Osteocyte (in vitro differentiated cells): ENCODE data around the gene ZCCHC10. TPM values are rescaled to one million over a fixed set of nuclear protein-coding genes. Genes with fewer than 3 reads are reported as not detected.
"Not testable (repeated sequence)": the region's sequence is repeated elsewhere in the genome, so short reads cannot be mapped to it uniquely, and the experiment has no call there.

Experiments
- DNase-seq: peaks from one replicate; pipeline ENCODE4 v3.0.0; 2021; ENCODE audit warnings: mixed read lengths; ENCODE audit not compliant: unreplicated experiment; ENCODE audit errors: extremely low spot score
- H3K27ac Mint-ChIP-seq: one replicate; pipeline ENCODE4 v1.8.0; 2021; ENCODE audit warnings: mild to moderate bottlenecking, mixed read lengths; ENCODE audit not compliant: unreplicated experiment
- H3K27me3 Mint-ChIP-seq: one replicate; pipeline ENCODE4 v1.8.0; 2021; ENCODE audit warnings: mixed read lengths; ENCODE audit not compliant: unreplicated experiment
- H3K36me3 Mint-ChIP-seq: one replicate; pipeline ENCODE4 v1.8.0; 2021; ENCODE audit warnings: mixed read lengths; ENCODE audit not compliant: unreplicated experiment
- H3K4me1 Mint-ChIP-seq: one replicate; pipeline ENCODE4 v1.8.0; 2021; ENCODE audit warnings: mixed read lengths; ENCODE audit not compliant: unreplicated experiment
- H3K4me3 Mint-ChIP-seq: one replicate; pipeline ENCODE4 v1.8.0; 2021; ENCODE audit warnings: mild to moderate bottlenecking, moderate library complexity, mixed read lengths; ENCODE audit not compliant: unreplicated experiment
- H3K9me3 Mint-ChIP-seq: one replicate; pipeline ENCODE4 v1.8.0; 2021; ENCODE audit warnings: mixed read lengths; ENCODE audit not compliant: unreplicated experiment
- total RNA-seq: library from RNA; stranded (reverse); gene quantifications from 2 replicates; pipeline ENCODE4 v1.2.1, GENCODE V29; 2021
- TF ChIP-seq, protein P1 (sequence below): fragments of 200-600 bp; sonication (generic); IDR thresholded peaks from 2 replicates; pipeline ENCODE4 v1.5.0; 2021; ENCODE audit warnings: antibody characterized with exemption, mild to moderate bottlenecking, moderate library complexity

ZCCHC10 gene
- total RNA-seq, 1 donor from 2014 or later: 21.0 TPM

DNA sequence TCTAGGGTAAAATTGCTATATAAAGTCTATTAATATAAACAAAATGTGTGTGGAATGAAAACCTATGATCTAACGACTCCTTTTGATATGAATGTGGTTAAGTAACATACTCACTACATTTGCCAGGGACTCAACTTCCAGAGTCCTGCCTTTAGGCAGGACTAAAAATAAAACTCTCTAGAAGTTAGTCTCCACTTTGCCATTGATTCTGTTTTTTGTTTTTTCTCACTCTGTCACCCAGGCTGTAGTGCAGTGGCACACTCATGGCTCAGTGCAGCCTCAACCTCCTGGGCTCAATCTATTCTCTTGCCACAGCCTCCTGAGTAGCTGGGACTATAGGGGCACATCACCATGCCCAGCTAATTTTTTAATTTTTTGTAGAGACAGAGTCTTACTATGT is 30.0 kb downstream of the ZCCHC10 start:
- TF ChIP-seq, protein P1, sequence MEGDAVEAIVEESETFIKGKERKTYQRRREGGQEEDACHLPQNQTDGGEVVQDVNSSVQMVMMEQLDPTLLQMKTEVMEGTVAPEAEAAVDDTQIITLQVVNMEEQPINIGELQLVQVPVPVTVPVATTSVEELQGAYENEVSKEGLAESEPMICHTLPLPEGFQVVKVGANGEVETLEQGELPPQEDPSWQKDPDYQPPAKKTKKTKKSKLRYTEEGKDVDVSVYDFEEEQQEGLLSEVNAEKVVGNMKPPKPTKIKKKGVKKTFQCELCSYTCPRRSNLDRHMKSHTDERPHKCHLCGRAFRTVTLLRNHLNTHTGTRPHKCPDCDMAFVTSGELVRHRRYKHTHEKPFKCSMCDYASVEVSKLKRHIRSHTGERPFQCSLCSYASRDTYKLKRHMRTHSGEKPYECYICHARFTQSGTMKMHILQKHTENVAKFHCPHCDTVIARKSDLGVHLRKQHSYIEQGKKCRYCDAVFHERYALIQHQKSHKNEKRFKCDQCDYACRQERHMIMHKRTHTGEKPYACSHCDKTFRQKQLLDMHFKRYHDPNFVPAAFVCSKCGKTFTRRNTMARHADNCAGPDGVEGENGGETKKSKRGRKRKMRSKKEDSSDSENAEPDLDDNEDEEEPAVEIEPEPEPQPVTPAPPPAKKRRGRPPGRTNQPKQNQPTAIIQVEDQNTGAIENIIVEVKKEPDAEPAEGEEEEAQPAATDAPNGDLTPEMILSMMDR: no peak
- peak; percentile 25 for DNase-seq
- Mint-ChIP-seq H3K9me3 (no peaks in the 10 kb centered on the region), H3K27me3 (no peaks in the 10 kb centered on the region), H3K4me1 (peaks cover 5% of the 10 kb centered on the region), H3K4me3 (no peak overlapping the region), H3K36me3 (peaks cover 5% of the 10 kb centered on the region), H3K27ac (no peak overlapping the region)

DNA sequence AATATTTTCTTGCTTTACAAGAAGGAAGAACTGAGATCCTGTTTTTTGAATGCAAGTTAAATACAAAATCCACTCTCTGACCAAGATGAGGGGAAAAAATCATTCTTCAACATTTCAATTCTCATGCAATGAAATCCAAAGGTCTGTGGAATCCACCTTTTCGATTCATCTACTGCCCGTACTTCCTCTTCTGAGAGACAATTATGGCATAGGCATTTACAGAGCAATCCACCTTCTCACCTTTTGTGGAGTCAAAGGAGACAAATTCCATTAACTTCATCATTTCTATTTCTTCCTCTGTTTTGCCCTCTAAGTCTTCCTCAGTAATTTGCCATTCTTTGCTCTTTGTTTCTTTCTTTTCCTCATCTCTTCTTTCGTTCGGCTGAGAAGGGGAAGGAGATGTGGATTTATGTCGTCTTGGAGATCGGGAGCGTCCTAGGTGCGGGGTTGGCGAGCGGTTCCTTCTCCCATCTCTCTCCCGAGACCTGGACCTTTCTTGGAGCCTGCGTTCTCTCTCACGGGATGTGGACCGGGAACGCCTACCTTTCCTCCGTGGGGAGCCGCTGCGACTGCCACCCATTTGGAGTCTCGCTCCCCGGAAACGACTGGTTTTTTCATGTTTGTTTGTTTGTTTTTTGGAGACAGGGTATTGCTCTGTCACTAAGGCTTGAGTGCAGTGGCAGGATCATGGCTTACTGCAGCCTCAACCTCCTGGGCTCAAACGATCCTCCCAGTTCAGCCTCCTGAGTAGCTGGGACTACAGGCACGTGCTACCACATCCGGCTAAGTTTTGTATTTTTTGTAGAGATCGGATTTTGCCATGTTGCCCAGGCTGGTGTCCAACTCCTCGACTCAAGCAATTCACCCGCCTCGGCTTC is 38.6 kb downstream of the ZCCHC10 start:
- H3K4me1 Mint-ChIP-seq: no peaks in the 10 kb centered on the region
- H3K27ac Mint-ChIP-seq: no peak overlapping the region
- H3K36me3 Mint-ChIP-seq: no peaks in the 10 kb centered on the region
- peak; percentile 64 for DNase-seq
- no peaks in the 10 kb centered on the region for H3K9me3 Mint-ChIP-seq
- peak overlapping the region; percentile 40 for H3K4me3 Mint-ChIP-seq
- TF ChIP-seq, protein P1: no peak
- peaks cover 3% of the 10 kb centered on the region for H3K27me3 Mint-ChIP-seq

GRCh38 chr5:132982971-132983370 is 43.4 kb downstream of the ZCCHC10 start:
- H3K4me3 Mint-ChIP-seq, H3K4me1 Mint-ChIP-seq, H3K27ac Mint-ChIP-seq, H3K27me3 Mint-ChIP-seq, H3K9me3 Mint-ChIP-seq, H3K36me3 Mint-ChIP-seq, DNase-seq: not testable (repeated sequence)

DNA sequence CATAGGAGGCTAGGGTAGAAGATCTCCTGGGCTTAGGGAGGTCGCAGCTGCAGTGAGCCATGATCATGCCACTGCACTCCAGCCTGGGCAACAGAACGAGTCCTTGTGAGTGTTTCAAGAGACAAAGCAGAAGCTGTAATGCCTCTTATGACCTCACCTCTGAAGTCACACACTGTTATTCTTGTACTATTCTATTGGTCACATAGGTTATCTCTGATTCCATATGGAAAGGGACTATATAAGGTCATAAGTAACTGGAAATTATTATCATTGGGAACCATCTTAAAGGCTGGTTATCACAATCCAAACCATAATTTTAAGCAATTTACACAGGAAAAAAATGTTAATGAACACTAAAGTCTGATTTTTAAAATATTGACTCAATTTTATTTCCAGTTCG is 45.1 kb downstream of the ZCCHC10 start:
- Mint-ChIP-seq H3K36me3 (no peaks in the 10 kb centered on the region), H3K27me3 (peaks cover 3% of the 10 kb centered on the region), H3K4me1 (no peaks in the 10 kb centered on the region), H3K9me3 (peaks cover 4% of the 10 kb centered on the region), H3K27ac (no peak overlapping the region), H3K4me3 (no peak overlapping the region)
- TF ChIP-seq, protein P1: no peak
- DNase-seq: no peak

DNA sequence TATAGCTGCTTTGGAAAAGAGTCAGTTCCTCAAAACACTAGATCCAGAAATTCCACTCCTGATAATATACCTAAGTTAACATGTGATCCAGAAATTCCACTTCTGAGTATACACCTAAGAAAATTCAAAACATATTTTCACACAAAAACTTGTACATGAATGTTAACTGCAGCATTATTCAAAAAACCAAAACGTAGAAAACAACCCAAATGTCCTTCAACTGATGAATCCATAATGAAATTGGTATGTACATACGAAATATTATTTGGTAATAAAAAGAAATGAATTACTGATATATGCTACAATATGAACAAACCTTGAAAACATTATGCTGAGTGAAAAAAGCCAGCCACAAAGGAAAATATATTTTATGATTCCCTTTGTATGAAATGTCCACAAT is 46.4 kb downstream of the ZCCHC10 start:
- DNase-seq: no peak
- Mint-ChIP-seq H3K27me3 (no peaks in the 10 kb centered on the region), H3K4me1 (no peaks in the 10 kb centered on the region), H3K36me3 (no peaks in the 10 kb centered on the region), H3K9me3 (peaks cover 4% of the 10 kb centered on the region), H3K4me3 (no peak overlapping the region), H3K27ac (no peak overlapping the region)
- TF ChIP-seq, protein P1: no peak
